ENCODE results near the gene NTNG1.

NTNG1 gene

GRCh38 chr1:107299521-107299920 lies 158.7 kb downstream of the NTNG1 start:
- no peak for DNase-seq (ENCODE audit: low spot score)
- TF ChIP-seq CTCF (IDR thresholded peaks at IDR 0.05; ENCODE audit: borderline replicate concordance, control extremely low read depth, extremely low read depth, insufficient read depth, missing control alignments), result no peak
- in situ Hi-C loops (cut with MboI; ENCODE audit: low sequenced_read_pairs, unreplicated experiment), result no loop called here

DNA sequence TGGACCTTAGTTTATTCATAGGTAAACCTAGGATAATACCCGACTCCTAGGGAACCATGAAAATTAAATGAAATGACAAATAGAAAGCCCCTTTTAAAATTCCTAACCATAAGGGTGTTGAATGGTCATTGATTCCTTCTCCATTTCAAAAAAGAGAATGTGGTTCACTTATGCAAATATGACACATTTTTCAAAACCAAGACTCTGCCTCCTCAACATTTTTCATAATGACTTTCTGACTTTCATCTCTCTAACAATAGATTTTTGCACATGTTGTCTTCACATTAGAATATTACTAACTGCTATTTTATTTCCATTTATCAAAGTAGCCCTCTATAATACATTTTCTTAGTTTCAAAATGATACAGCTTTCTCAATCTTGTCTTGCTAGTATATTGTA lies 169.1 kb downstream of the NTNG1 start:
- TF ChIP-seq CTCF (IDR thresholded peaks at IDR 0.05; ENCODE audit: borderline replicate concordance, control extremely low read depth, extremely low read depth, insufficient read depth, missing control alignments), result no peak
- in situ Hi-C loops (cut with MboI; ENCODE audit: low sequenced_read_pairs, unreplicated experiment), result no loop called here
- peak; percentile 11 for DNase-seq (ENCODE audit: low spot score)

DNA sequence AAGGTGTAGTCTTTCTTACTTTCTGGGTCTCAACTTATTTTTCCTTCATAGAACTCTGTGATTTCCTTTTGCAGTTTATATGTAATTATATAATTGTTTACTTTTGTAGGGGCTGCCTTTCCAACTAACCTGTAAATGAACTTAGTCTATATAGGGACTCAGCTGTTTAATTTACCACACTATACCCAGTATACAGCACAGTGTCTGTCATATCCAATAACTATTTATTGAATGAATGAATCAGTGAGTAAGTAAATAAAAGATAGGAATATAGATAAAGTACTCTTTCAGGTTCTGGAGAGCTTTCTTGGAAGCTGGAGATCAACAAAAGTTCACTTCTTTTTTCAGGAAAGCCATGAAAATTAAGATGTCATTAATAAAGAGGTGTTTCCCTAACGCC lies 174.8 kb downstream of the NTNG1 start:
- TF ChIP-seq CTCF (IDR thresholded peaks at IDR 0.05; ENCODE audit: borderline replicate concordance, control extremely low read depth, extremely low read depth, insufficient read depth, missing control alignments), result no peak
- no peak for DNase-seq (ENCODE audit: low spot score)
- in situ Hi-C loops (cut with MboI; ENCODE audit: low sequenced_read_pairs, unreplicated experiment), result no loop called here

DNA sequence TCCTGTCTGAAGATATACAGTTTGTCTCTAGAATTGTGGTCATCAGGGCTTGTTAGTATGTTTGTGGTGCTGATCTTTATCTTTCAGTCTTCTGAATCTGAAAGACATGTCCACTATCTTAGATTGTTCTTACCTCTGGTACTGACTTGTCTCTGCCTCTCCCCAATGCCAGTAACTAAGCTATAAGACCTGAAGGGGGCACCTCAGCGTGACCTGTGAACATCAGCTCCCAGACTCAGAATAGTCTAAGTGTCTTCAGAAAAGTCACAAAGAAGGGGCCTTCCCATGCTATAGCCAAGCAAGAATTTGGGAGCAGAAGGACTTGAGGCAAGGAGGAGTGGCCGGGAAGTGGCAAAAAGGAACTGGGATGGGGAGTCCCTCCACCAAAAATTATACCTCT lies 178.1 kb downstream of the NTNG1 start:
- DNase-seq (ENCODE audit: low spot score), result no peak
- in situ Hi-C loops (cut with MboI; ENCODE audit: low sequenced_read_pairs, unreplicated experiment), result no loop called here
- TF ChIP-seq CTCF (IDR thresholded peaks at IDR 0.05; ENCODE audit: borderline replicate concordance, control extremely low read depth, extremely low read depth, insufficient read depth, missing control alignments), result no peak

DNA sequence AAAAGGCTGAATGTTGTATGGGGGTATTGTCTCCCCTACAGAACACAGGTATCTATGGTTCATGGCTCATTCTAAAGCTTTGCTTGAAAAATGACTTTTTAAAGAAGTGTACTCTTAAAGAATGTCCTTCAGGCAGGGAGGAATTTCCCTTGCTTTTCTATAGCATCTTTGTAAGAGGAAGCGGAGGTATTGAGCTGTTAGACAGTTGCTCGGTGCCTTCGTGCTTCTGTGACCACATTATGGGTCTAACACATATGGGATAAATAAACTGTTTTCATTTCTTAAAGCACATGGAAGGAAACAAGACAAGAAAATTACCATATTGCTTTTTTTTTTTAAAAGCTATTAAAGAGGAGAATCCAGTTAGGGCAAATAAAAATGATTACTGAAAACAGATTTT lies 182.9 kb downstream of the NTNG1 start:
- in situ Hi-C loops (cut with MboI; ENCODE audit: low sequenced_read_pairs, unreplicated experiment), result no loop called here
- DNase-seq (ENCODE audit: low spot score), result no peak
- no peak for TF ChIP-seq CTCF (IDR thresholded peaks at IDR 0.05; ENCODE audit: borderline replicate concordance, control extremely low read depth, extremely low read depth, insufficient read depth, missing control alignments)

DNA sequence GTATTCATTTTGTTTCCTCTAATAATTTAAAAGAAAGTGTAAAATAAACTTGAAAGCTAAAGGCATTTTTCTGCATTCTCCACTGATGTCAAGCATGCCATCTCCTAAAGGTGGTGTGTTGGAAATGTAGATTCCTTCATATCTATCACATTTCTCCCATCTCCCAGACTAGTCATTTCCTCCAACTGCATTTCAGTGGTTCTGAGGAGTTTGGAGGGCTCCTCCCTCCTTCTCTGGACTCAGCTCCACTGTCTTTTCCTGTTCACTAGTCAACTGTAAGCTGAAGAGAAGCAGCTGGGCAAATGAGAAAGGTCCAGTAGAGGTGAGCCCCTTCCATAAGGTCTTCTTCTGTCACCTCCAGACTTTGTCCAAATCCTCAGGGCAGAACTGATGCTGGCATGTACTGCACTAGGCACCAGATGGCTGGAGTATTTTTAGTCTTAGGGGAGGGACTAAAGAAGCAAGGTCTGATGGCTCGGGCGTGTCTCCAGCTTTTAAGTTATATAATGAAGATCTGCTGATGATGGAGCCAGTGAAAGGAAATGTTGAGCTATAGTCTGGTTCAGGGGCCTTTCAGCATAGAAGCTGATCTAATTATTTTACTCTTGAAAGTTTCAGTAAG lies 186.1 kb downstream of the NTNG1 start:
- no peak for TF ChIP-seq CTCF (IDR thresholded peaks at IDR 0.05; ENCODE audit: borderline replicate concordance, control extremely low read depth, extremely low read depth, insufficient read depth, missing control alignments)

More for the DNA sequence above, 186.1 kb downstream of the NTNG1 start:
- DNase-seq (ENCODE audit: low spot score), result no peak
- in situ Hi-C loops (cut with MboI; ENCODE audit: low sequenced_read_pairs, unreplicated experiment), result no loop called here

Data from GM13976 (cell line).